ENCODE data around the gene NDRG4. TPM values are rescaled to one million over a fixed set of nuclear protein-coding genes. Genes with fewer than 3 reads are reported as not detected.

Gene NDRG4
- total and polyA plus RNA-seq, 2 experiments from 2014 or later: 48.0 to 62.3 TPM

DNA sequence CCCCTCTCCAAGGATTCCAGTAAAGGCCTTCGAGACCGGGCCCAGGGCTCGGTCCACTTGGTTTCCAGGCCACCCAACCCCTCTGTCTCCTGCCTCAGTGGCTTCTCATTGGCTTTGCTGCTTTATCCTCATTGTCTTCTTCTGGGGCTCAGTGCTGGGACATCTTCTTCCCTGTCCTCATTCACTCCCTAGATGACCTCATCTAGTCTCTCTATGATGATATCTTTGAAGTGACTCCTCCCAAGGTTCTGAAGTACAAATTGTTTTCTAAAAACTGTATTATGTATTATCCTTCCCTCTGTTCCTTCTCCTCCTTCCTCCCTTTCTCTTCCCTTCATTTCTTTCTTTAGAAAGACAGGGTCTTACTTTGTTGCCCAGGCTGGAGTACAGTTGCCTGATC, 27.1 kb upstream of the NDRG4 start:
- Histone ChIP-seq H3K9me3 (ENCODE audit: low read depth) (no peaks in the 10 kb centered on the region), H3K4me1 (ENCODE audit: low read depth) (no peaks in the 10 kb centered on the region), H3K27ac (no peak overlapping the region), H3K4me3 (no peak overlapping the region), H3K27me3 (no peaks in the 10 kb centered on the region), H3K36me3 (no peaks in the 10 kb centered on the region)
- TF ChIP-seq, protein P1, sequence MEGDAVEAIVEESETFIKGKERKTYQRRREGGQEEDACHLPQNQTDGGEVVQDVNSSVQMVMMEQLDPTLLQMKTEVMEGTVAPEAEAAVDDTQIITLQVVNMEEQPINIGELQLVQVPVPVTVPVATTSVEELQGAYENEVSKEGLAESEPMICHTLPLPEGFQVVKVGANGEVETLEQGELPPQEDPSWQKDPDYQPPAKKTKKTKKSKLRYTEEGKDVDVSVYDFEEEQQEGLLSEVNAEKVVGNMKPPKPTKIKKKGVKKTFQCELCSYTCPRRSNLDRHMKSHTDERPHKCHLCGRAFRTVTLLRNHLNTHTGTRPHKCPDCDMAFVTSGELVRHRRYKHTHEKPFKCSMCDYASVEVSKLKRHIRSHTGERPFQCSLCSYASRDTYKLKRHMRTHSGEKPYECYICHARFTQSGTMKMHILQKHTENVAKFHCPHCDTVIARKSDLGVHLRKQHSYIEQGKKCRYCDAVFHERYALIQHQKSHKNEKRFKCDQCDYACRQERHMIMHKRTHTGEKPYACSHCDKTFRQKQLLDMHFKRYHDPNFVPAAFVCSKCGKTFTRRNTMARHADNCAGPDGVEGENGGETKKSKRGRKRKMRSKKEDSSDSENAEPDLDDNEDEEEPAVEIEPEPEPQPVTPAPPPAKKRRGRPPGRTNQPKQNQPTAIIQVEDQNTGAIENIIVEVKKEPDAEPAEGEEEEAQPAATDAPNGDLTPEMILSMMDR (IDR thresholded peaks at IDR 0.05; ENCODE audit: low read depth, low read length): no peak
- no peak for DNase-seq (ENCODE audit: low read depth in 1 of 2, low spot score in 1 of 2)

DNA sequence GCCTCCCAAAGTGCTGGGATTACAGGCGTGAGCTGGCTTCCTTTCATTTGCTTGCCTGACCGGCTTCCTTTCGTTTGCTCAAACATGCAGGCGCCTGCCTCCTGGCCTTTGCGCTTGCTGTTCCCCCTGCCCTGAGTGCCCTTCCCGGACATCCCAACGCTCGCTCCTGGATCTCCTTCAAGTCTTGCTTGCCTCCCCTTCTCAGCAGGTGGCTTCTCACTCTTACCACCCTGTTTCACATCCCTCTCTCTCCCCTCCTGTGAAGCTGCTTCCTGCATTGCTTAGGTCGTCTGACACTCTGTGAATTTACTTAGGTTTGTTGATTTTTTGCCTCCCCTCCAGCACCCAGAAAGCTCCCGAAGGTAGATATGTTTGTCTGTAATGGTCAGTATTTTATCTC, 25.6 kb upstream of the NDRG4 start:
- Histone ChIP-seq H3K9me3 (ENCODE audit: low read depth) (no peaks in the 10 kb centered on the region), H3K4me3 (no peak overlapping the region), H3K27me3 (no peaks in the 10 kb centered on the region), H3K4me1 (ENCODE audit: low read depth) (no peaks in the 10 kb centered on the region), H3K36me3 (no peaks in the 10 kb centered on the region), H3K27ac (no peak overlapping the region)
- TF ChIP-seq, protein P1 (IDR thresholded peaks at IDR 0.05; ENCODE audit: low read depth, low read length): no peak
- DNase-seq (ENCODE audit: low read depth in 1 of 2, low spot score in 1 of 2): no peak

DNA sequence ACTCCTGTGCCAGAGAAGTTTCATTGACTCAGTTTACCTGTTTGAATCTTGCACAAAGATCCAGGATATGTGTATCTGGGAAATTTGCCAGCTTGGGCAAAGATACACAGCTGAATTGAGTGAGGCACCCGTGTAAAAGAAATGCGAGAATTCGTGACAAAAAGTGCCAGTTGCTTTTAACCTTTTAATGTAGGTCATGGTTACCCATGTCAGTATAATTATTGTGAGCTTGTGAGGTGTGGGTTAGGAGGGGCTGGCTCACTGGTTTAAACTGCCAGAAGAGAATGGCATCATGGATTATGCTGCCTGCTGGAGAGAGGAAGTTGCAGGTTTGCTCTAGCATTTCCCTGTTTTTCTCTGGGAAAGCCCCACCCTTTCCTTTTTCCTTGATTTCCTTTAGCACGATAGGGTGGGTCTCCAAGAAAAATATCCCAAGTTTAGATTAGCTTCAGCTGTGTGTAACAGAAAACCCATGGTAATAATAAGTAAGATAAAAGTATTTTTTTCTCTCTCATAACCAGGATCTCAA, 24.8 kb upstream of the NDRG4 start:
- no peaks in the 10 kb centered on the region for H3K9me3 ChIP-seq (ENCODE audit: low read depth)
- H3K36me3 ChIP-seq: no peaks in the 10 kb centered on the region
- H3K27me3 ChIP-seq: no peaks in the 10 kb centered on the region
- no peaks in the 10 kb centered on the region for H3K4me1 ChIP-seq (ENCODE audit: low read depth)
- H3K4me3 ChIP-seq: no peak overlapping the region
- no peak for DNase-seq (ENCODE audit: low read depth in 1 of 2, low spot score in 1 of 2)
- no peak overlapping the region for H3K27ac ChIP-seq
- TF ChIP-seq, protein P1 (IDR thresholded peaks at IDR 0.05; ENCODE audit: low read depth, low read length): no peak

DNA sequence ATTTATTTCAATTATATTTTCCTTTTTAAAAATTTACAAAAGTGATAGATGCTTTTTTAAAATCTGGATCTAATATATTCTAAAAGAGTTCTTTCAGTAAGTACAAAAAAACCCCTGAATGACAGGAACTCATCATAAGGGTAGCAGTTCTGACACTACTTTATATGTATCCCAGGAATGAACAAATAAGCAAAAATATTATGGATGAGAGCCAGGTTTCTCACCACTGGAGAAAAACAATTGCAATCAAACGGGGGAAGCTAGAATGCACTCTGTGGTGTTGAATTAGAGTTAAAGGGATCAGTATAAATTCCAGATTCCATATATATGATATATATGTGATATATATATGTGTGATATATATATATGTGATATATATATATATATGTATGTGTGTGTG, 23.2 kb upstream of the NDRG4 start:
- no peak overlapping the region for H3K27ac ChIP-seq
- no peak for DNase-seq (ENCODE audit: low read depth in 1 of 2, low spot score in 1 of 2)

DNA sequence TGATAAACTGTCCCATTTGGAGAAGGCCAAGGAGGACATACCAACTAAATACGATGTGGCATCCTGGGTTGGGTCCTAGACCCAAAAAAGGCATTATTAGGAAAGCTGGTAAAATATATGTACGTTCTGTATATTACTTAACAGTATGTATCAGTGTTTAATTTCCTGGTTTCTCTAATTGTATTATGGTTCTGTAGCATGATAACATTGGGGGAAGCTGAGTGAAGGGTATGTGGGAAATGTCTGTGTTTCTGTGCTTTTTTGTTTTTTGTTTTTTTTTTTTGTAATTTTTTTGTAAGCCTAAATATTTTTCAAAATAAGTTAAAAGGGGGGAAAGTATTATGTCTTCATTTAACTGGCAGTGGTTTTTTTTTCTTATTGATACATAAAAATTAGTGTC, 21.5 kb upstream of the NDRG4 start:
- no peak for DNase-seq (ENCODE audit: low read depth in 1 of 2, low spot score in 1 of 2)
- TF ChIP-seq, protein P1 (IDR thresholded peaks at IDR 0.05; ENCODE audit: low read depth, low read length): no peak

More for the DNA sequence above, 23.2 kb upstream of the NDRG4 start:
- Histone ChIP-seq H3K27me3 (no peaks in the 10 kb centered on the region), H3K4me1 (ENCODE audit: low read depth) (no peaks in the 10 kb centered on the region), H3K4me3 (no peak overlapping the region), H3K9me3 (ENCODE audit: low read depth) (no peaks in the 10 kb centered on the region), H3K36me3 (no peaks in the 10 kb centered on the region)
- TF ChIP-seq, protein P1 (IDR thresholded peaks at IDR 0.05; ENCODE audit: low read depth, low read length): no peak

More for the DNA sequence above, 21.5 kb upstream of the NDRG4 start:
- Histone ChIP-seq H3K9me3 (ENCODE audit: low read depth) (no peaks in the 10 kb centered on the region), H3K4me3 (no peak overlapping the region), H3K4me1 (ENCODE audit: low read depth) (peaks cover 6% of the 10 kb centered on the region), H3K27me3 (no peaks in the 10 kb centered on the region), H3K27ac (no peak overlapping the region), H3K36me3 (no peaks in the 10 kb centered on the region)
